H1 (cell line): ENCODE data around the gene THOC6. TPM values are rescaled to one million over a fixed set of nuclear protein-coding genes. Genes with fewer than 3 reads are reported as not detected.

Experiments used
- EGR1 ChIP-seq: IDR thresholded peaks from 2 replicates; pipeline ENCODE4 v1.6.1; 2011; ENCODE audit warnings: low read depth, low read length, borderline replicate concordance
- KDM4A ChIP-seq: IDR thresholded peaks from one replicate; pipeline ENCODE4 v1.7.1; 2012; ENCODE audit warnings: low read depth, mild to moderate bottlenecking, moderate library complexity, low read length, inconsistent platforms; ENCODE audit not compliant: severe bottlenecking
- RAD21 ChIP-seq, 2 experiments: IDR thresholded peaks in 1 of 2; conservative IDR thresholded peaks in 1 of 2; 2 replicates each; pipeline ENCODE4 v1.6.1; 2011; ENCODE audit warnings: low read depth in 2 of 2, low read length in 2 of 2, improper control_type of control experiment in 1 of 2, inconsistent platforms in 1 of 2, mild to moderate bottlenecking in 1 of 2, moderate library complexity in 1 of 2
- ZNF274 ChIP-seq: IDR thresholded peaks from 2 replicates; pipeline ENCODE4 v1.7.0; 2012; ENCODE audit warnings: low read length, borderline replicate concordance; ENCODE audit errors: extremely low read depth
- polyA plus RNA-seq, 7 experiments: library from polyadenylated mRNA; depleted of rRNA in 3 of 7; stranded (reverse) in 5 of 7; unstranded in 2 of 7; fragments of >200 nt in 5 of 7; fragments of 200-250 nt in 2 of 7; gene quantifications; 1 replicate in 5 of 7; 2 replicates in 1 of 7; 4 replicates in 1 of 7; pipeline versions ENCODE4 v1.2.1 to v1.2.3, GENCODE V29; 2011 to 2013; ENCODE audit warnings: missing spikeins in 2 of 7, mixed read lengths in 2 of 7
- total RNA-seq: library from RNA; stranded (reverse); fragmentation: NEBNext Ultra II Directional; extraction: Animal tissue kit (Norgen Biotek cat#: 25700); gene quantifications from 2 replicates; pipeline ENCODE4 v1.2.1, GENCODE V29; 2021

Gene THOC6
- total and polyA plus RNA-seq, 2 of the 8 experiments (the other 6 are each of a cell fraction or from before 2014, with no cell fraction given) = 78.5 to 111 TPM

- TF ChIP-seq RAD21 (IDR thresholded peaks at IDR 0.05 in 1 of 2, conservative IDR thresholded peaks at IDR 0.05 in 1 of 2; ENCODE audit: low read depth in 2 of 2, low read length in 2 of 2) = no peak
- TF ChIP-seq EGR1 = no peak
- no peak for TF ChIP-seq ZNF274
- TF ChIP-seq KDM4A = no peak
Measured at GRCh38 chr16:2977440-2977839, 46.4 kb upstream of the THOC6 start (continued).
